ENCODE results near the gene PHF20. TPM values are rescaled to one million over a fixed set of nuclear protein-coding genes. Genes with fewer than 3 reads are reported as not detected.

PHF20 gene
- total and polyA plus RNA-seq, 8 donors = 9.4 to 20.3 (median 12.0) TPM

- Histone ChIP-seq H3K27ac (no peak overlapping the region), H3K36me3 (no peaks in the 10 kb centered on the region), H3K27me3 (no peaks in the 10 kb centered on the region), H3K9me3 (no peaks in the 10 kb centered on the region), H3K4me1 (peaks cover 0 to 17% (median 11%) of the 10 kb centered on the region in 3 donors), H3K4me3 (no peak overlapping the region)
- no peak for TF ChIP-seq CTCF (IDR thresholded peaks at IDR 0.05)
- ATAC-seq = no peak
- intact Hi-C loops (cut with DNase I) = no loop called here
- DNase-seq = no peak
- 52 to 64% methylated on average over 4 of the region's 4 CpGs for whole genome bisulfite sequencing, 2 donors
- FAIRE-seq = no peak
Observed at GRCh38 chr20:35766843-35767242, 5.0 kb upstream of the PHF20 start.

- H3K9me3 ChIP-seq = no peaks in the 10 kb centered on the region
- H3K27me3 ChIP-seq = no peaks in the 10 kb centered on the region
- intact Hi-C loops (cut with DNase I) = no loop called here
- FAIRE-seq = no peak
- TF ChIP-seq CTCF (IDR thresholded peaks at IDR 0.05) = no peak
- H3K27ac ChIP-seq = peak overlapping the region in 3 of 4 donors; percentile 4 to 75 (median 66)
- peaks cover 0 to 21% (median 11%) of the 10 kb centered on the region in 3 donors for H3K4me1 ChIP-seq
- peak in 2 of 4 donors; percentile 1 to 8 for ATAC-seq
- no peaks in the 10 kb centered on the region for H3K36me3 ChIP-seq
- no peak overlapping the region for H3K4me3 ChIP-seq
- peak in 1 of 6 donors; percentile 49 for DNase-seq
- 76 to 84% methylated on average over 12 of the region's 12 CpGs for WGBS, 2 donors
Observed at GRCh38 chr20:35767683-35768481, 3.9 kb upstream of the PHF20 start.

GRCh38 chr20:35768731-35769664 is 2.8 kb upstream of the PHF20 start:
- H3K27me3 ChIP-seq = no peaks in the 10 kb centered on the region
- TF ChIP-seq CTCF (IDR thresholded peaks at IDR 0.05) = no peak
- WGBS, 2 donors = 62 to 63% methylated on average over 5 of the region's 5 CpGs
- no peak overlapping the region for H3K4me3 ChIP-seq
- peaks cover 0 to 27% (median 11%) of the 10 kb centered on the region in 3 donors for H3K4me1 ChIP-seq
- intact Hi-C loops (cut with DNase I) = no loop called here
- peak overlapping the region in 3 of 4 donors; percentile 33 to 75 (median 66) for H3K27ac ChIP-seq
- no peak for FAIRE-seq
- H3K36me3 ChIP-seq = no peaks in the 10 kb centered on the region
- peak; percentile 67 to 89 (median 85) for DNase-seq
- H3K9me3 ChIP-seq = no peaks in the 10 kb centered on the region
- ATAC-seq = peak; percentile 18 to 60 (median 42)

GRCh38 chr20:35771367-35771688 is 487 bp upstream of the PHF20 start:
- ATAC-seq (no peak), FAIRE-seq (no peak), DNase-seq (no peak)
- Histone ChIP-seq H3K9me3 (no peaks in the 10 kb centered on the region), H3K4me1 (peaks cover 0 to 28% (median 11%) of the 10 kb centered on the region in 3 donors), H3K27me3 (no peaks in the 10 kb centered on the region), H3K36me3 (no peaks in the 10 kb centered on the region), H3K27ac (peak overlapping the region; percentile 68 to 83 (median 74)), H3K4me3 (peak overlapping the region in 2 of 4 donors; percentile 57 to 72)
- no peak for TF ChIP-seq CTCF (IDR thresholded peaks at IDR 0.05)
- WGBS, 2 donors = 71 to 72% methylated on average over 9 of the region's 9 CpGs
- intact Hi-C loops (cut with DNase I) = no loop called here

Measured in pancreas (tissue), 10 donors.